Motor neuron (in vitro differentiated cells): ENCODE results near the gene CCDC91. TPM values are rescaled to one million over a fixed set of nuclear protein-coding genes. Genes with fewer than 3 reads are reported as not detected.
"Not testable (repeated sequence)": the region's sequence is repeated elsewhere in the genome, so short reads cannot be mapped to it uniquely, and the experiment has no call there.

Experiments
- ATAC-seq, 8 experiments: fragments of 200-7000 bp; cut with Tn5 transposase; replicated peaks in 6 of 8; 2 replicates each; pipeline ENCODE4 v1.8.0; 2021; ENCODE audit warnings: mild to moderate bottlenecking in 8 of 8, moderate library complexity in 8 of 8
- H3K27ac ChIP-seq, 2 donors: fragments of 250-450 bp; sonication (Bioruptor Pico); 2 replicates each; pipeline ENCODE4 v1.9.0; 2021; ENCODE audit warnings: antibody characterized with exemption in 2 of 2, mild to moderate bottlenecking in 2 of 2, moderate library complexity in 1 of 2
- H3K4me1 ChIP-seq, 2 donors: fragments of 250-450 bp; sonication (Bioruptor Pico); replicated peaks in 1 of 2; 2 replicates each; pipeline ENCODE4 v1.6.1; 2021; ENCODE audit warnings: antibody characterized with exemption in 2 of 2, mild to moderate bottlenecking in 2 of 2, moderate library complexity in 1 of 2
- H3K4me3 ChIP-seq, 5 donors: fragments of 250-450 bp; sonication (Bioruptor Pico); 2 replicates each; pipeline ENCODE4 v1.9.0; 2021; ENCODE audit warnings: antibody characterized with exemption in 5 of 5, mild to moderate bottlenecking in 5 of 5, moderate library complexity in 4 of 5
- WGBS, 10 experiments: fragments of 450-650 bp; shearing (Covaris generic); methylation state at CpG; one replicate each; pipeline ENCODE4 v1.0.0; 2022; 5-methylcytosine and 5-hydroxymethylcytosine counted together
- in situ Hi-C, 9 experiments: fragments of 400-800 bp; cut with MboI; loops; one replicate each; pipeline ENCODE4 v1.15.0; 2021; ENCODE audit warnings: low sequenced_read_pairs in 9 of 9, low pct_unique_long_range_greater_than_20kb in 2 of 9; ENCODE audit not compliant: unreplicated experiment in 9 of 9
- total RNA-seq, 8 experiments: library from RNA; unstranded; fragments of 300-600 nt; gene quantifications; 2 replicates each; pipeline versions ENCODE4 v1.2.3 to v1.2.4, GENCODE V29; 2022

The CCDC91 gene
- total RNA-seq, 8 experiments from 2014 or later, result 21.6 to 42.3 (median 30.2) TPM

GRCh38 chr12:28374556-28374955 lies 184.3 kb downstream of the CCDC91 start:
- Histone ChIP-seq H3K4me3 (no peak overlapping the region), H3K4me1 (no peaks in the 10 kb centered on the region), H3K27ac (no peak overlapping the region)
- no peak for ATAC-seq
- in situ Hi-C loops, result no loop called here

GRCh38 chr12:28378736-28379135 lies 188.5 kb downstream of the CCDC91 start:
- no peak for ATAC-seq

GRCh38 chr12:28379779-28380178 lies 189.5 kb downstream of the CCDC91 start:
- in situ Hi-C loops, H3K4me3 ChIP-seq, ATAC-seq, H3K27ac ChIP-seq, H3K4me1 ChIP-seq: not testable (repeated sequence)
- 50 to 80% (median 71%) methylated on average over 1 to 2 of the region's 3 CpGs; no CpG with 5 or more reads in 4 of the 10 experiments for WGBS, 10 experiments

More at GRCh38 chr12:28378736-28379135, 188.5 kb downstream of the CCDC91 start:
- Histone ChIP-seq H3K4me3 (no peak overlapping the region), H3K4me1 (no peaks in the 10 kb centered on the region), H3K27ac (no peak overlapping the region)
- in situ Hi-C loops, result no loop called here

- no peak for ATAC-seq
- WGBS, 10 experiments, result 100% methylated on average over 1 of the region's 1 CpG; no CpG with 5 or more reads in 3 of the 10 experiments
- Histone ChIP-seq H3K4me3 (no peak overlapping the region), H3K27ac (no peak overlapping the region), H3K4me1 (no peaks in the 10 kb centered on the region)
- in situ Hi-C loops, result no loop called here
These were observed 193.1 kb downstream of the CCDC91 start for GRCh38 chr12:28383368-28383767.

- no peak overlapping the region for H3K4me3 ChIP-seq
- H3K27ac ChIP-seq, result no peak overlapping the region
- H3K4me1 ChIP-seq, result no peaks in the 10 kb centered on the region
- WGBS, 10 experiments, result 11 to 96% (median 55%) methylated on average over 2 to 4 of the region's 4 CpGs; no CpG with 5 or more reads in 1 of the 10 experiments
- in situ Hi-C loops, result no loop called here
- no peak for ATAC-seq
These were observed 198.6 kb downstream of the CCDC91 start for GRCh38 chr12:28388879-28389278.

GRCh38 chr12:28390206-28390605 lies 199.9 kb downstream of the CCDC91 start:
- WGBS, 10 experiments, result 0 to 100% (median 83%) methylated on average over 1 of the region's 1 CpG; no CpG with 5 or more reads in 2 of the 10 experiments
- no peak overlapping the region for H3K4me3 ChIP-seq
- ATAC-seq, result no peak
- in situ Hi-C loops, result no loop called here
- no peaks in the 10 kb centered on the region for H3K4me1 ChIP-seq
- no peak overlapping the region for H3K27ac ChIP-seq

- WGBS, 10 experiments, result 5 to 100% (median 87%) methylated on average over 2 to 4 of the region's 4 CpGs
- Histone ChIP-seq H3K4me1 (no peaks in the 10 kb centered on the region), H3K4me3 (no peak overlapping the region), H3K27ac (no peak overlapping the region)
- ATAC-seq, result no peak
- in situ Hi-C loops, result no loop called here
These were observed 200.6 kb downstream of the CCDC91 start for GRCh38 chr12:28390761-28391385.

GRCh38 chr12:28409892-28410291 lies 219.6 kb downstream of the CCDC91 start:
- ATAC-seq, result no peak
- WGBS, 10 experiments, result 50 to 100% (median 100%) methylated on average over 1 of the region's 1 CpG; no CpG with 5 or more reads in 3 of the 10 experiments
- Histone ChIP-seq H3K27ac (no peak overlapping the region), H3K4me3 (no peak overlapping the region), H3K4me1 (no peaks in the 10 kb centered on the region)
- in situ Hi-C loops, result no loop called here

GRCh38 chr12:28413460-28414109 lies 223.3 kb downstream of the CCDC91 start:
- Histone ChIP-seq H3K4me1 (no peaks in the 10 kb centered on the region), H3K27ac (no peak overlapping the region), H3K4me3 (no peak overlapping the region)
- 87 to 100% (median 95%) methylated on average over 2 to 6 of the region's 6 CpGs for WGBS, 10 experiments
- no peak for ATAC-seq
- in situ Hi-C loops, result no loop called here

GRCh38 chr12:28415755-28416154 lies 225.5 kb downstream of the CCDC91 start:
- WGBS, 10 experiments, result 0 to 29% (median 0%) methylated on average over 1 of the region's 1 CpG; no CpG with 5 or more reads in 1 of the 10 experiments
- Histone ChIP-seq H3K4me3 (no peak overlapping the region), H3K27ac (no peak overlapping the region), H3K4me1 (no peaks in the 10 kb centered on the region)
- in situ Hi-C loops, result no loop called here
- ATAC-seq, result peak in 7 of 8 experiments; percentile 32 to 99 (median 47)

GRCh38 chr12:28421374-28421773 lies 231.1 kb downstream of the CCDC91 start:
- Histone ChIP-seq H3K27ac (no peak overlapping the region), H3K4me3 (no peak overlapping the region), H3K4me1 (no peaks in the 10 kb centered on the region)
- ATAC-seq, result no peak
- WGBS, 10 experiments, result 63 to 100% (median 100%) methylated on average over 1 of the region's 1 CpG; no CpG with 5 or more reads in 3 of the 10 experiments
- in situ Hi-C loops, result no loop called here

- Histone ChIP-seq H3K4me1 (no peaks in the 10 kb centered on the region), H3K4me3 (no peak overlapping the region), H3K27ac (no peak overlapping the region)
- ATAC-seq, result no peak
- in situ Hi-C loops, result no loop called here
- WGBS, 10 experiments, result 43 to 100% (median 88%) methylated on average over 1 to 3 of the region's 3 CpGs; no CpG with 5 or more reads in 1 of the 10 experiments
These were observed 234.7 kb downstream of the CCDC91 start for GRCh38 chr12:28424965-28425364.

- no peak for ATAC-seq
- Histone ChIP-seq H3K27ac (no peak overlapping the region), H3K4me1 (no peaks in the 10 kb centered on the region), H3K4me3 (no peak overlapping the region)
- in situ Hi-C loops, result no loop called here
These were observed 235.3 kb downstream of the CCDC91 start for GRCh38 chr12:28425526-28425925.

GRCh38 chr12:28427046-28427445 lies 236.8 kb downstream of the CCDC91 start:
- WGBS, 10 experiments, result 86 to 100% (median 98%) methylated on average over 1 to 3 of the region's 3 CpGs; no CpG with 5 or more reads in 2 of the 10 experiments
- Histone ChIP-seq H3K4me1 (no peaks in the 10 kb centered on the region), H3K27ac (no peak overlapping the region), H3K4me3 (no peak overlapping the region)
- no peak for ATAC-seq
- in situ Hi-C loops, result no loop called here
